DND-41 (cell line): ENCODE data around the gene ATXN1.

Source experiments
- ATAC-seq: fragments of 200-7000 bp; cut with Tn5 transposase; 3 replicates; pipeline ENCODE4 v1.9.1; 2021; ENCODE audit warnings: low read depth; ENCODE audit not compliant: insufficient read depth
- DNase-seq: peaks from one replicate; pipeline ENCODE4 v3.0.0-alpha.2; 2020
- H2AFZ ChIP-seq: 2 replicates; pipeline ENCODE4 v1.6.0; 2012; ENCODE audit warnings: low read depth, low read length
- H3K27ac ChIP-seq: 2 replicates; pipeline ENCODE4 v1.5.1; 2012; ENCODE audit warnings: low read length, inconsistent platforms
- H3K27me3 ChIP-seq: fragments of 200-600 bp; sonication (generic); 2 replicates; pipeline ENCODE4 v1.6.0; 2012; ENCODE audit warnings: low read length, mild to moderate bottlenecking, inconsistent platforms; ENCODE audit not compliant: insufficient read depth, poor library complexity
- H3K36me3 ChIP-seq: 2 replicates; pipeline ENCODE4 v1.5.1; 2012; ENCODE audit warnings: low read length, inconsistent platforms; ENCODE audit not compliant: insufficient read depth
- H3K4me1 ChIP-seq: 2 replicates; pipeline ENCODE4 v1.5.1; 2012; ENCODE audit warnings: mild to moderate bottlenecking, low read length; ENCODE audit not compliant: insufficient read depth
- H3K4me2 ChIP-seq: 2 replicates; pipeline ENCODE4 v1.6.0; 2012; ENCODE audit warnings: mild to moderate bottlenecking, moderate library complexity, low read length, inconsistent platforms; ENCODE audit not compliant: insufficient read depth
- H3K4me3 ChIP-seq, 2 experiments: fragments of 200-600 bp in 1 of 2; shearing (Covaris generic) in 1 of 2; 2 replicates each; pipeline ENCODE4 v1.5.1; 2012 to 2016; ENCODE audit warnings: inconsistent platforms in 2 of 2, low read length in 2 of 2, mild to moderate bottlenecking in 2 of 2, low read depth in 1 of 2, moderate library complexity in 1 of 2
- H3K79me2 ChIP-seq: 2 replicates; pipeline ENCODE4 v1.6.0; 2012; ENCODE audit warnings: low read length, inconsistent platforms; ENCODE audit not compliant: insufficient read depth
- H3K9ac ChIP-seq: 2 replicates; pipeline ENCODE4 v1.6.0; 2012; ENCODE audit warnings: low read depth, mild to moderate bottlenecking, inconsistent platforms, low read length, moderate library complexity
- H3K9me3 ChIP-seq: 2 replicates; pipeline ENCODE4 v1.5.1; 2012; ENCODE audit warnings: low read length, moderate library complexity, mild to moderate bottlenecking, inconsistent platforms; ENCODE audit not compliant: insufficient read depth, severe bottlenecking
- H4K20me1 ChIP-seq: 2 replicates; pipeline ENCODE4 v1.6.0; 2012; ENCODE audit warnings: low read length; ENCODE audit not compliant: insufficient read depth
- EZH2 ChIP-seq: IDR thresholded peaks from 3 replicates; pipeline ENCODE4 v1.6.1; 2012; ENCODE audit warnings: borderline replicate concordance, low read depth, mild to moderate bottlenecking, moderate library complexity, low read length, inconsistent platforms; ENCODE audit not compliant: severe bottlenecking
- TF ChIP-seq, protein P1 (sequence below): IDR thresholded peaks from 2 replicates; pipeline ENCODE4 v1.5.1; 2012; ENCODE audit warnings: borderline replicate concordance, low read length, moderate library complexity, mild to moderate bottlenecking; ENCODE audit not compliant: poor library complexity, severe bottlenecking; ENCODE audit errors: extremely low read depth

The ATXN1 gene

GRCh38 chr6:16343593-16343992 lies 417.7 kb downstream of the ATXN1 start:
- no peak for DNase-seq
- TF ChIP-seq, protein P1, sequence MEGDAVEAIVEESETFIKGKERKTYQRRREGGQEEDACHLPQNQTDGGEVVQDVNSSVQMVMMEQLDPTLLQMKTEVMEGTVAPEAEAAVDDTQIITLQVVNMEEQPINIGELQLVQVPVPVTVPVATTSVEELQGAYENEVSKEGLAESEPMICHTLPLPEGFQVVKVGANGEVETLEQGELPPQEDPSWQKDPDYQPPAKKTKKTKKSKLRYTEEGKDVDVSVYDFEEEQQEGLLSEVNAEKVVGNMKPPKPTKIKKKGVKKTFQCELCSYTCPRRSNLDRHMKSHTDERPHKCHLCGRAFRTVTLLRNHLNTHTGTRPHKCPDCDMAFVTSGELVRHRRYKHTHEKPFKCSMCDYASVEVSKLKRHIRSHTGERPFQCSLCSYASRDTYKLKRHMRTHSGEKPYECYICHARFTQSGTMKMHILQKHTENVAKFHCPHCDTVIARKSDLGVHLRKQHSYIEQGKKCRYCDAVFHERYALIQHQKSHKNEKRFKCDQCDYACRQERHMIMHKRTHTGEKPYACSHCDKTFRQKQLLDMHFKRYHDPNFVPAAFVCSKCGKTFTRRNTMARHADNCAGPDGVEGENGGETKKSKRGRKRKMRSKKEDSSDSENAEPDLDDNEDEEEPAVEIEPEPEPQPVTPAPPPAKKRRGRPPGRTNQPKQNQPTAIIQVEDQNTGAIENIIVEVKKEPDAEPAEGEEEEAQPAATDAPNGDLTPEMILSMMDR, result no peak
- no peak for TF ChIP-seq EZH2
- Histone ChIP-seq H3K4me2 (no peak overlapping the region), H4K20me1 (no peaks in the 10 kb centered on the region), H3K36me3 (no peaks in the 10 kb centered on the region), H2AFZ (no peak overlapping the region), H3K4me3 (no peak overlapping the region), H3K79me2 (no peaks in the 10 kb centered on the region), H3K9me3 (no peaks in the 10 kb centered on the region), H3K27ac (no peak overlapping the region), H3K27me3 (no peaks in the 10 kb centered on the region), H3K9ac (no peak overlapping the region), H3K4me1 (no peaks in the 10 kb centered on the region)
- ATAC-seq, result no peak

DNA sequence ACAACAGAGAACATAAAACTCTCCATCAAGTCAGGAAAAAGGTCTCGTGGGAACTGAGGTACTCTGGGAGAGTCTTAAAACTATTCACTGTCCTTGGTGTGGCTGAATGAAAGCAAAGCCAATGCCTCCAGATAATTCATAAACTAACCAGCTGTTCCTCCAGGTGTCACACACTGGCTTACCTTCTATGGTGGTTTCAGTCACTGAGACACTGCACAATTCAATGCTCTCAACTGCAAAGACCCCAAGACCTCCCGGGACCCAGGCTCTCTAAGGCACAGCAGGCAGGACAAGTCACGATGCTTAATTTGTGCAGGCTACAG lies 422.0 kb downstream of the ATXN1 start:
- Histone ChIP-seq H2AFZ (no peak overlapping the region), H3K4me2 (no peak overlapping the region)
- TF ChIP-seq, protein P1, result no peak
- TF ChIP-seq EZH2, result no peak

GRCh38 chr6:16338577-16339264 lies 422.5 kb downstream of the ATXN1 start:
- Histone ChIP-seq H3K4me3 (no peak overlapping the region), H4K20me1 (no peaks in the 10 kb centered on the region), H3K79me2 (no peaks in the 10 kb centered on the region), H3K27ac (no peak overlapping the region), H3K36me3 (no peaks in the 10 kb centered on the region), H3K4me2 (no peak overlapping the region), H3K9ac (no peak overlapping the region), H2AFZ (no peak overlapping the region), H3K4me1 (no peaks in the 10 kb centered on the region), H3K9me3 (no peaks in the 10 kb centered on the region), H3K27me3 (no peaks in the 10 kb centered on the region)
- DNase-seq (no peak), ATAC-seq (no peak)
- no peak for TF ChIP-seq EZH2
- TF ChIP-seq, protein P1, result peak; percentile 28

More for the DNA sequence above, 422.0 kb downstream of the ATXN1 start:
- no peak overlapping the region for H3K27ac ChIP-seq
- DNase-seq (no peak), ATAC-seq (no peak)
- no peaks in the 10 kb centered on the region for H4K20me1 ChIP-seq
- H3K9me3 ChIP-seq, result no peaks in the 10 kb centered on the region
- no peaks in the 10 kb centered on the region for H3K36me3 ChIP-seq
- no peaks in the 10 kb centered on the region for H3K27me3 ChIP-seq
- H3K79me2 ChIP-seq, result no peaks in the 10 kb centered on the region
- no peak overlapping the region for H3K9ac ChIP-seq
- H3K4me3 ChIP-seq, result no peak overlapping the region
- H3K4me1 ChIP-seq, result no peaks in the 10 kb centered on the region
